H1 (cell line): ENCODE data around the gene GNAI1. TPM values are rescaled to one million over a fixed set of nuclear protein-coding genes. Genes with fewer than 3 reads are reported as not detected.

Experiments
- CTCF ChIA-PET: fragments of 300-600 bp; sonication (Branson Sonifier 250); formaldehyde crosslinking; loops from one replicate; lab custom pipeline; 2021; ENCODE audit not compliant: partially characterized antibody; lab: Charles Lee
- POLR2A ChIA-PET: fragments of 300-600 bp; sonication (Branson Sonifier 250); formaldehyde crosslinking; loops from one replicate; lab custom pipeline; 2021; ENCODE audit warnings: inconsistent platforms; ENCODE audit not compliant: partially characterized antibody; lab: Charles Lee
- DNase-seq, 2 experiments: peaks; one replicate each; pipeline versions ENCODE4 v3.0.0 to v3.0.0-alpha.2; 2010 to 2022; ENCODE audit warnings: low spot score in 2 of 2, low read depth in 1 of 2, mixed read lengths in 1 of 2
- FAIRE-seq: peaks from 2 replicates; lab custom pipeline; 2011; peaks lifted over from hg19 to GRCh38; lab: Jason Lieb, UNC
- H2AFZ ChIP-seq: 2 replicates; pipeline ENCODE4 v1.8.1; 2012; ENCODE audit warnings: low read length, inconsistent platforms
- H2AK5ac ChIP-seq: 2 replicates; pipeline ENCODE4 v1.6.1; 2013; ENCODE audit warnings: low read depth, low read length
- H2BK120ac ChIP-seq: replicated peaks from 2 replicates; pipeline ENCODE3; 2013; ENCODE audit warnings: low read depth, low read length, inconsistent platforms
- H2BK12ac ChIP-seq: 2 replicates; pipeline ENCODE4 v1.6.1; 2013; ENCODE audit warnings: low read depth, low read length
- H2BK15ac ChIP-seq: 2 replicates; pipeline ENCODE4 v1.6.1; 2013; ENCODE audit warnings: low read length
- H2BK20ac ChIP-seq: 2 replicates; pipeline ENCODE4 v1.6.1; 2013; ENCODE audit warnings: low read length
- H2BK5ac ChIP-seq: 2 replicates; pipeline ENCODE4 v1.6.1; 2013; ENCODE audit warnings: low read depth, low read length
- H3K14ac ChIP-seq: 2 replicates; pipeline ENCODE4 v1.6.1; 2013; ENCODE audit warnings: inconsistent platforms; ENCODE audit not compliant: insufficient read length
- H3K18ac ChIP-seq: 2 replicates; pipeline ENCODE4 v1.6.1; 2013; ENCODE audit warnings: low read length; ENCODE audit errors: extremely low read depth
- H3K23ac ChIP-seq: 2 replicates; pipeline ENCODE4 v1.6.1; 2013; ENCODE audit warnings: inconsistent platforms; ENCODE audit not compliant: insufficient read length
- H3K23me2 ChIP-seq: 2 replicates; pipeline ENCODE4 v1.6.1; 2013; ENCODE audit warnings: low read depth, low read length
- H3K27ac ChIP-seq: 2 replicates; pipeline ENCODE4 v1.6.1; 2011; ENCODE audit warnings: low read depth, low read length, inconsistent platforms
- H3K27me3 ChIP-seq, 4 experiments: replicated peaks in 1 of 4; 1 replicate in 1 of 4; 2 replicates in 3 of 4; pipeline versions ENCODE4 v1.6.1 to v1.8.1; 2011 to 2013; ENCODE audit warnings: low read length in 3 of 4, mild to moderate bottlenecking in 3 of 4, inconsistent platforms in 2 of 4, mixed read lengths in 2 of 4, moderate library complexity in 1 of 4; ENCODE audit not compliant: control insufficient read depth in 3 of 4, insufficient read depth in 3 of 4; ENCODE audit errors: extremely low read depth in 1 of 4
- H3K36me3 ChIP-seq, 4 experiments: 2 replicates each; pipeline versions ENCODE4 v1.6.1 to v1.8.1; 2011 to 2013; ENCODE audit warnings: mild to moderate bottlenecking in 4 of 4, low read length in 3 of 4, moderate library complexity in 2 of 4, control low read depth in 1 of 4, inconsistent platforms in 1 of 4; ENCODE audit not compliant: insufficient read depth in 4 of 4, control insufficient read depth in 2 of 4
- H3K4ac ChIP-seq: replicated peaks from 2 replicates; pipeline ENCODE3; 2013; ENCODE audit warnings: low read length, low read depth, mixed read lengths, inconsistent platforms; ENCODE audit not compliant: insufficient read length
- H3K4me1 ChIP-seq, 4 experiments: replicated peaks in 1 of 4; 1 replicate in 1 of 4; 2 replicates in 3 of 4; pipeline versions ENCODE4 v1.6.1 to v1.8.1; 2011 to 2013; ENCODE audit warnings: low read length in 3 of 4, inconsistent platforms in 2 of 4, mixed read lengths in 1 of 4; ENCODE audit not compliant: insufficient read depth in 4 of 4, control insufficient read depth in 3 of 4
- H3K4me2 ChIP-seq, 2 experiments: 2 replicates each; pipeline versions ENCODE4 v1.6.1 to v1.8.1; 2011 to 2013; ENCODE audit warnings: low read depth in 2 of 2, low read length in 2 of 2, control low read depth in 1 of 2, inconsistent platforms in 1 of 2, mild to moderate bottlenecking in 1 of 2; ENCODE audit not compliant: insufficient read depth in 1 of 2
- H3K4me3 ChIP-seq, 4 experiments: fragments of 200-600, 300-600 bp in 1 of 4; sonication (generic), shearing (Covaris generic), sonication (Bioruptor Twin) in 1 of 4; 2 replicates each; pipeline versions ENCODE4 v1.5.1 to v1.8.1; 2011 to 2016; ENCODE audit warnings: low read length in 4 of 4, low read depth in 3 of 4, control low read depth in 2 of 4, inconsistent platforms in 2 of 4, mild to moderate bottlenecking in 2 of 4, mixed read lengths in 1 of 4, moderate library complexity in 1 of 4; ENCODE audit not compliant: insufficient read depth in 2 of 4; ENCODE audit errors: extremely low read depth in 1 of 4
- H3K56ac ChIP-seq: replicated peaks from 2 replicates; pipeline ENCODE3; 2013; ENCODE audit warnings: low read depth, mild to moderate bottlenecking, mixed read lengths, low read length, inconsistent platforms; ENCODE audit not compliant: insufficient read length
- H3K79me1 ChIP-seq: 2 replicates; pipeline ENCODE4 v1.6.1; 2013; ENCODE audit warnings: low read depth, low read length, control low read depth
- H3K79me2 ChIP-seq, 2 experiments: 2 replicates each; pipeline versions ENCODE4 v1.6.1 to v1.8.1; 2012 to 2013; ENCODE audit warnings: low read length in 2 of 2, mild to moderate bottlenecking in 2 of 2, inconsistent platforms in 1 of 2; ENCODE audit not compliant: insufficient read depth in 2 of 2, control insufficient read depth in 1 of 2
- H3K9ac ChIP-seq, 4 experiments: replicated peaks in 1 of 4; 1 replicate in 1 of 4; 2 replicates in 3 of 4; pipeline versions ENCODE4 v1.6.1 to v1.8.1; 2011 to 2013; ENCODE audit warnings: low read depth in 3 of 4, low read length in 3 of 4, control low read depth in 2 of 4, mild to moderate bottlenecking in 2 of 4, moderate library complexity in 2 of 4, inconsistent platforms in 1 of 4; ENCODE audit errors: extremely low read depth in 1 of 4
- H3K9me3 ChIP-seq, 2 experiments: 2 replicates each; pipeline versions ENCODE4 v1.6.1 to v1.8.1; 2012 to 2013; ENCODE audit warnings: mild to moderate bottlenecking in 2 of 2, moderate library complexity in 2 of 2, control low read depth in 1 of 2, inconsistent platforms in 1 of 2, low read depth in 1 of 2, low read length in 1 of 2, mixed read lengths in 1 of 2; ENCODE audit not compliant: insufficient read depth in 2 of 2
- H4K20me1 ChIP-seq, 2 experiments: replicated peaks in 1 of 2; 2 replicates each; pipeline versions ENCODE3 to v1.8.1; 2011 to 2013; ENCODE audit warnings: inconsistent platforms in 2 of 2, low read length in 2 of 2, mild to moderate bottlenecking in 1 of 2; ENCODE audit not compliant: insufficient read depth in 2 of 2, control insufficient read depth in 1 of 2
- H4K5ac ChIP-seq: 2 replicates; pipeline ENCODE4 v1.6.1; 2013; ENCODE audit warnings: low read length, low read depth, mixed read lengths, inconsistent platforms; ENCODE audit not compliant: insufficient read length
- H4K8ac ChIP-seq: 2 replicates; pipeline ENCODE4 v1.8.0; 2013; ENCODE audit warnings: mild to moderate bottlenecking, moderate library complexity, low read length, inconsistent platforms; ENCODE audit not compliant: insufficient read depth; ENCODE audit errors: extremely low read depth
- H4K91ac ChIP-seq: replicated peaks from 2 replicates; pipeline ENCODE3; 2013; ENCODE audit warnings: low read length, mixed read lengths, inconsistent platforms; ENCODE audit not compliant: insufficient read length
- FOSL1 ChIP-seq: IDR thresholded peaks from 2 replicates; pipeline ENCODE4 v1.6.1; 2011; ENCODE audit warnings: mild to moderate bottlenecking, low read depth, low read length, moderate library complexity; ENCODE audit not compliant: insufficient read depth
- ZNF274 ChIP-seq: IDR thresholded peaks from 2 replicates; pipeline ENCODE4 v1.7.0; 2012; ENCODE audit warnings: low read length, borderline replicate concordance; ENCODE audit errors: extremely low read depth
- WGBS, 2 experiments: shearing (Covaris generic) in 1 of 2; methylation state at CpG; one replicate each; pipeline versions ENCODE4 v1.1.6 to v1.1.7; 2013 to 2015; ENCODE audit warnings: low lambda C conversion rate in 2 of 2, mixed read lengths in 2 of 2, inconsistent platforms in 1 of 2, low coverage in 1 of 2, missing lambda C conversion rate in 1 of 2; ENCODE audit not compliant: insufficient replicate concordance in 2 of 2, insufficient coverage in 1 of 2, insufficient read length in 1 of 2; ENCODE audit errors: extremely low coverage in 1 of 2, missing lambda C conversion rate in 1 of 2; 5-methylcytosine and 5-hydroxymethylcytosine counted together
- polyA plus RNA-seq, 7 experiments: library from polyadenylated mRNA; depleted of rRNA in 3 of 7; stranded (reverse) in 5 of 7; unstranded in 2 of 7; fragments of >200 nt in 5 of 7; fragments of 200-250 nt in 2 of 7; gene quantifications; 1 replicate in 5 of 7; 2 replicates in 1 of 7; 4 replicates in 1 of 7; pipeline versions ENCODE4 v1.2.1 to v1.2.3, GENCODE V29; 2011 to 2013; ENCODE audit warnings: missing spikeins in 2 of 7, mixed read lengths in 2 of 7
- total RNA-seq: library from RNA; stranded (reverse); fragmentation: NEBNext Ultra II Directional; extraction: Animal tissue kit (Norgen Biotek cat#: 25700); gene quantifications from 2 replicates; pipeline ENCODE4 v1.2.1, GENCODE V29; 2021

The GNAI1 gene
- total and polyA plus RNA-seq, 2 of the 8 experiments (the other 6 are each of a cell fraction or from before 2014, with no cell fraction given), result 8.0 to 29.5 TPM

DNA sequence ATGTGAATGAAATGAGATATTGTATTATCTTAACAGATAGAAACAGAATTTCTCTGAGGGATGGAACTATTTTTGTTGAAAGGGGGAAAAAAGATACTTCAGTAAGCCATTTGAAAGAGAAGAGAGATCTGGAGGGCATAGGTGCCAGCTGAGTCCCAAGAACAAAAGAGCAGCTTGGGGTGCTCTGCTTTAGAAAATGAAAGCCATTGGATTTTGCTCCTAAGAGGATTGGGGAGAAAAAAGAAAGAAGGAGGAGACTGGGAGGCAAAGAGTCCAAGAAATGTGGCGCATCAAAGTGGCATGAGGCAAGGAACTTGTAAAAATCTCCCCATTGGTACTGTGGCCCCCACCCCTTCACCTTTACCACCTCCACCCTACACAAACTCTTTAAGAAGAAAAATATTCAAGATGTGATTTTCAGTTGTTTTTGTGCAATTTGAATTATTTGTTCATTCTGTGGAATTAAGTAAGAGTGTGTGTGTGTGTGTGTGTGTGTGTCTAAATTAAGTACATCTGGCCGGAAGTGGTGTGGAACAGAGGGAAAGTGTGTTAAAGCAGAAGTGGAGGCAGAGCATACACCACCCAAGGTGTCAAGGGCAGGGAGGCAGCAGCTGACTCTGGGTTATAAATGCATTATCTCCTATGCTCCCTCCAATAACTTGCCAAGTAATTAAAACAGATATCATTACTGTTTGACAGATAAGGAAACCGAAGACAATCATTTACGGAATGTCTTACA is 9.9 kb upstream of the GNAI1 start:
- Histone ChIP-seq H2BK12ac (no peak overlapping the region), H2AK5ac (no peak overlapping the region), H2BK5ac (no peak overlapping the region), H3K79me1 (no peaks in the 10 kb centered on the region), H4K91ac (no peak overlapping the region), H3K4me3 (no peak overlapping the region), H3K9me3 (no peaks in the 10 kb centered on the region), H2BK20ac (no peak overlapping the region), H3K14ac (no peak overlapping the region), H4K20me1 (no peaks in the 10 kb centered on the region), H3K4ac (no peak overlapping the region), H3K4me1 (peaks cover 1 to 16% (median 10%) of the 10 kb centered on the region in 4 experiments; a peak in 5 of 7 replicates), H3K23ac (no peak overlapping the region), H4K8ac (no peak overlapping the region), H3K27ac (no peak overlapping the region), H3K9ac (no peak overlapping the region), H3K23me2 (peaks cover 2% of the 10 kb centered on the region; the same call in 1 of the 2 replicates), H4K5ac (no peak overlapping the region), H3K56ac (no peak overlapping the region), H3K27me3 (peaks cover 7 to 31% (median 18%) of the 10 kb centered on the region in 4 experiments; a peak in 6 of 7 replicates), H2AFZ (no peak overlapping the region), H2BK15ac (no peak overlapping the region), H3K36me3 (no peaks in the 10 kb centered on the region), H2BK120ac (no peak overlapping the region), H3K4me2 (no peak overlapping the region; a peak in 1 of 4 replicates), H3K79me2 (no peaks in the 10 kb centered on the region), H3K18ac (no peak overlapping the region)
- no peak for TF ChIP-seq FOSL1
- TF ChIP-seq ZNF274, result no peak
- no peak for FAIRE-seq
- ChIA-PET POLR2A (no interaction called here), CTCF (no interaction called here)
- no peak for DNase-seq
- WGBS, 2 experiments, result 89% methylated on average over 4 of the region's 4 CpGs; no CpG with 5 or more reads in 1 of the 2 experiments
